ENCODE data around the gene OR4F29. TPM values are rescaled to one million over a fixed set of nuclear protein-coding genes. Genes with fewer than 3 reads are reported as not detected.

OR4F29 gene
- total RNA-seq: not detected in 2 replicates

GRCh38 chr1:451578-451977 lies at the start of gene OR4F29:
Gene OR4F29 (minus strand): TSS chr1:451678. CDS start chr1:451678, 0 bp downstream.

Other genes starting within 250 kb of the OR4F29 start
- gene OR4F16, start 235.0 kb upstream of the OR4F29 start, total RNA-seq: not detected in 2 replicates

Measured in regular cardiac myocyte (primary cell).